Activated CD4-positive, alpha-beta T cell treated with anti-CD3 and anti-CD28 coated beads, Interleukin-2, Interleukin-4, amounts not matched to agents 100 ng/mL and 50 ng/mL, durations not matched to agents 16 hours and 8 hours (primary cell): ENCODE measurements around the gene CFAP141.

Experiments
- DNase-seq: peaks from one replicate; pipeline ENCODE4 v3.0.0-alpha.2; 2020; ENCODE audit warnings: low spot score

The CFAP141 gene

GRCh38 chr1:154171223-154171583 lies 34.9 kb downstream of the CFAP141 start:
- no peak for DNase-seq

GRCh38 chr1:154170547-154171222 lies 35.4 kb downstream of the CFAP141 start:
- DNase-seq = peak; percentile 62

GRCh38 chr1:154167461-154167860 lies 38.7 kb downstream of the CFAP141 start:
- DNase-seq = no peak

- no peak for DNase-seq
Measured at GRCh38 chr1:154166207-154166606, 39.9 kb downstream of the CFAP141 start.

- no peak for DNase-seq
Measured at GRCh38 chr1:154159554-154159953, 46.6 kb downstream of the CFAP141 start.

- DNase-seq = no peak
Measured at GRCh38 chr1:154158307-154159125, 47.6 kb downstream of the CFAP141 start.

- DNase-seq = peak; percentile 94
Measured at GRCh38 chr1:154157520-154158306, 48.4 kb downstream of the CFAP141 start.

- DNase-seq = no peak
Measured at GRCh38 chr1:154155251-154155650, 50.9 kb downstream of the CFAP141 start.

- DNase-seq = no peak
Measured at GRCh38 chr1:154154534-154155191, 51.5 kb downstream of the CFAP141 start, which contains the start of gene NUP210L. Gene NUP210L, minus strand, starts transcription at chr1:154155073.

- DNase-seq = no peak
Measured at GRCh38 chr1:154154053-154154452, 52.1 kb downstream of the CFAP141 start.

GRCh38 chr1:154151311-154151710 lies 54.8 kb downstream of the CFAP141 start:
- DNase-seq = no peak
